SW480 (cell line): ENCODE results near the gene FCSK.

ENCODE experiments used
- DNase-seq: peaks from one replicate; pipeline ENCODE4 v3.0.0-alpha.2; 2016; ENCODE audit warnings: low spot score

The FCSK gene

GRCh38 chr16:70480127-70481105 is 26.0 kb downstream of the FCSK start:
- no peak for DNase-seq

- no peak for DNase-seq
Observed at GRCh38 chr16:70481929-70482536, 27.6 kb downstream of the FCSK start.

- no peak for DNase-seq
Observed at GRCh38 chr16:70482624-70483023, 28.2 kb downstream of the FCSK start.

GRCh38 chr16:70483426-70483825 is 29.0 kb downstream of the FCSK start:
- DNase-seq = no peak

GRCh38 chr16:70484867-70485266 is 30.5 kb downstream of the FCSK start:
- no peak for DNase-seq

DNA sequence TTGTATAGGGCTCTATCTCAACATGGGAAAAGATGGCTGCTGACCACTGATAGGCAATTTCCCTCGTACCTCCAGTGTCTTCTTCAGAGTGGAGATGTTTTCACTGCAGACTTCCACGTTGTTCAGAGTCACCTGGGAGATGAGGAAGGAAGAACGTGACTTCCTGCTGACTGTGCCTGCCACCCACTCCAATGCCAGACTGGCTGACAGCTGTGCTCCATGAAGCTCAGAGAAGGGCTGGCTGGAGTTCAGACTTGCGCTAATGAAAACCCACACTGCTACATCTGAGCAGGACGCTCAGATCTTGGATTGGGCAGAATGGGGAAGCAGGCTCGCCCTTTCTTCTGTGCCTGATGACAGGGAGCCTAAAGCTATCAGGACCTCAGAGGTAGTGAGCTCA is 35.9 kb downstream of the FCSK start:
- no peak for DNase-seq

DNA sequence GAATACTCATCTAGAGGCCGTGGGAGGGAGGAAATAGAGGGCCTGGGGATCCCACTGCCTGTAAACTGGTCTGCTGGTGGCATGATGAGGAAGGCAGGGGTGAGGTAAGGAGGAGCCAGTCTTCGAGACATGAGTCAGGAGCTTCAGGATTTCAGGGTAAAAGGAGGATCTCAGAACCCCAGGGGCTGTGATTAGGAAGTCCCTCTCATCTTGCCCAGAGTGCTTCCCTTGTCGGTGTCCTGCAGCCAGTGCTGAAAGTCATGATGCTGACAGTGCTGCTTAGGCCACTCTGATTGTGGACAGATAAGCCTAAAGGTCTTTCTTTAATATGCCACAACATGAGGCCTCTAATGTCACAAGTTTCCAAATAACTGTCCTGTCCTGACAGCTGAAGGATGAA is 39.4 kb downstream of the FCSK start:
- DNase-seq = no peak

GRCh38 chr16:70494202-70494770 is 39.9 kb downstream of the FCSK start:
- DNase-seq = no peak

DNA sequence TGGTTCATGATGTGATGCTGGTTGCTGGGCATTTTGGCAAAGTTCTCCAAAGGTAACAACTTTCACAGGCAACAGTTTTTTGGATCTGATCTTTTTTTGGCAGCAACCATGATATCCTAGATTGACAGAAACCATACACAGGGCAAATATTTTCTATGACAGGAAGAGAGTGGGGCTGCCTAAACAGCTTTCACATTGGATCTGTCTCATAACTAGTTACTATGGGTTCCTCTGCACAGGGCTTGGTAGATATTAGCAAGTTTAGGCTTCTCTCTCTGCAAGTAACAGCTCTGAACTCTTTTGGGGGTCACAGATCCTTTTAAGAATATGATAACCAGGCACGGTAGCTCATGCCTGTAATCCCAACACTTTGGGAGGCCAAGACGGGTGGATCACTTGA is 40.4 kb downstream of the FCSK start:
- no peak for DNase-seq

DNA sequence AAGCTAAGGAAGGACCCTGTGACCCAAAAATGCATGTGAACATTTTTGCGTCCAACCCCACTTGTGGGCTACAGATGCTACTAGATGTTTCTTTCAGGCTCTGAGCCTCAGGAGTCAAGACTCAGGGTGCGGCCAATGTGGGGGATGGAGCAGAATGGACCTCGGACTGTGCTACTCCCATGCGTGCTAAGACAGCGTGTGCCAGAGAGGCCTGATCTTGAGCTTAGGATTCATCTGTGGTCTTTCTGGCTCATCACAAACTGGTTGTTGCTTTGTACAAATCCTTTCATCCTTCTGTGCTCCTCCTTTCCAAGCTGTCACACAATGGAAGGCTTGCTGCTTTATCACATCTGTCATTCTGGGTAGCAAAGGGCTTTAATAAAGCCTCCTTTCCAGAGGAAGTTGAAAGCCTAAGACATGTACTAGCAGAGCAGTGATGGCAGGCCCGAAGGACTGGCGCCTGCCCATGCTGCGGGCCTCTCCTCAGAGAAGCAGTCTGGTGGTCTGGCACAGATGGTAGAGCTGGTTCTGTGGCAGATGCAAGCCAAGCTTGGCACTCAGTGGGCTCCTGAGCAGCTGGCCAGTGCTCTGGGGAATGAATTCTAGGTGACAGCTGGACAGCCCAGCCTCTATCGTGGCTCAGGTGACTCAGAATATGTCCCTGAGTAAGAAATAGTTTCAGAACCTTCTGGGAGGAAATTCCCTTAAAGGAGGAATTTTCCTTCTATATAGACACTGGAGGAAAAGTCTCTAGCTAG is 41.2 kb downstream of the FCSK start:
- DNase-seq = no peak

DNA sequence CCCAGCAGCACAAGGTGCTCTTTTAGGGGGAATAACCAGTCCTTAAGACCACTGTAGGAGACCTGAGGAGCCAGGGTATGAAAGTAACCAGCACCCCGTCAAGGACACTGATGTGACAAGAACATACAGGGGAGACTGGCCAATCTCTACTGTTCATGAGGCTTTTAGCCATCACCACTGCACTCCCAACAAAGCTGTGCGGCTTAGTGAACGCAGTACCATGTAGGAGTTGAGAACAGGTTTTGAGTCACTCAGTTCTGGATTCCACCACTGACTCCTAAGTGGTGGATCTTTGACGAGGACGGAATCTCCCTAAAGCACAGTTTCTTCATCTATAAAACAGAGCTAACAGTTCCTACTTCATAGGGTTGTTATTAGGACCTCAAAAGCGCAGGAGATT is 42.1 kb downstream of the FCSK start:
- no peak for DNase-seq

- no peak for DNase-seq
Observed at GRCh38 chr16:70508752-70509151, 54.4 kb downstream of the FCSK start.

GRCh38 chr16:70510216-70510615 is 55.8 kb downstream of the FCSK start:
- no peak for DNase-seq

DNA sequence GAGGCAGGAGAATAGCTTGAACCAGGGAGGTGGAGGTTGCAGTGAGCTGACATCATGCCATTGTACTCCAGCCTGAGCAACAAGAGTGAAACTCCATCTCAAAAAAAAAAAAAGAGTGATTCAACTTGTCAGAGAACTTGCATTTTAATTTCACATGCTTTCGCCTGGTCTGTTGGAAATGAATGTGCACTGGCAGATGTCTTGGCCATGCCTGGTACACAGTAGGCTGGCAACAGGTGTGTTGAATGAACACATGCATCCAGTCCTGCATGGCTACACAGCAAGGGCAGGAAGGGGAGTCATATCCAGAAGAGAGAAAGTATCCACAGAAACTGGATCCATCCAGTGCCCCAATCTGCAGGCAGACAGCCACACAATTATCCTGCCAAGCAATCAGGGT is 57.4 kb downstream of the FCSK start:
- no peak for DNase-seq

GRCh38 chr16:70512456-70512855 is 58.1 kb downstream of the FCSK start:
- DNase-seq = no peak

GRCh38 chr16:70520612-70521297 is 66.4 kb downstream of the FCSK start:
- DNase-seq = no peak

DNA sequence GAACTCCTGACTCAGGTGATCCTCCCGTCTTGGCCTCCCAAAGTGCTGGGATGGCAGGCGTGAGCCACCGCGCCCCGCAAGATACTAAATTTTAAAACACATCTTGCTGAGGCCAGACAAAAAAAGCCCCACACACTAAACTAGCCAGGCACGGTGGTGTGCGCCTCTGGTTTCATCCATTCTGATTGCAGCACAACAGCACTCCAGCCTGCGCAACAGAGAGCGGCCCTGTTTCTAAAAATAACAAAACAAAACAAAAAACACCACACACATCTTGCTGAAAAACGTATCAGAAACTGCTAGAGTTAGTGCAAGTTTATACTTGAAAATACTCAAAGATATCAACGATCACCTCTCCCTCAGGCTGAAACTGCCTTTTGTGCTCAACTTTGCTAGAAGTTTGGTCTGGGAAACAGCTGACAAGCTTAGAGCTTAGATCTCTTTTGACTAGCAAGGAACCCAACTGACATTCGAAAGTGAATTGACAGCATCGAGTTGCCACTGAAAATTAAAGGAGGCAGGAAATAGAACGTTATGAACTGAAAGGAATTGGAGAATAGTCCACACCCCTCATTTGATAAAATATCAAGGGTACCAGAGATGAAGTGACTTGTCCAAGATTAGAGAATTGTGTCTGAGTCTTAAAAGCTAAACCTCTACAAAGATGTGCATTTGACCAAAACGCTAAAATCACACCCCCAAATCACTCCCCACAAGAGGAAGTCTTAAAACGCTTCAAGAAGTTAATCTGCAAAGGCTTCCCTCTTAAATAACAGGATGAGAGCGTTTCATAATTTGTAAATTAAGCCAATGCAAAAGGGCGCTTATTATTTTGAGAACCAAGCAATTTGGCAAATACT is 68.1 kb downstream of the FCSK start:
- no peak for DNase-seq

DNA sequence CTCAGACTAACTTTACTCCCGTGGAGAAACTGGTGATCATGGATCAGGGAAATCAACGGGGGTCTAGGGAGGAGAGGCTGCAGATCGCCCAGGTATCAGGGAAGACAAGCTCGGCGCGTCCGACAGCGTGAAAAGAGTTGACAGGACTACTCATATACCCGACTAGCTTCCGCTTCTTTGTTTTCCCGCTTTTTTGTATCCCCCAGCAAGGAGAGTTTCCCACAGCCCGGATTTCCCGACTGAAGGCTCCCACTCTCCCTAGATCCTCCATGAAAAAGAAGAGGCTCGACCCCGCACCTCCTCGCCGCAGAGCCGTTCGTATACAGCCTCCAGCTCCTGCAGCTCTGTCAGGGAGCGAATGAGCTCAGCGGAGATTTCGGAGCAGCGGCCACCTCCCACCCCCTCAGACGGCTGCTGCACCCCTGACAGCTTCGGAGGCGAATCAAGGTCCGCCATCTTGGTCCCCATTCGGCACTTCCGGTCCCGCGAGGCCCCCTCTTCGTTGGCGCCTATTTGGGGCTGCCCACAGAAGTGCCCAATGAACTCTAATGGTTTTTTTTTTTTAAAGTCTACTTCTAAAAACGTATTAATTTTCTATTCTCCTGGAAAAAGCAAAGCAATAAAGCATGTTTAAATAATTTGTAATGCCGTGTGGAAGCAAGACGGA is 68.8 kb downstream of the FCSK start, which contains the start of gene COG4:
COG4 (minus strand) TSS at position 479 of the 667 bp plus-strand sequence; CDS start at position 468, 11 bp downstream.
- peak; percentile 80 for DNase-seq

GRCh38 chr16:70523743-70524398 is 69.5 kb downstream of the FCSK start, which contains the start of gene SF3B3:
Gene SF3B3 (plus strand): TSS chr16:70523816. CDS start chr16:70526657, 2,841 bp downstream.
- peak; percentile 69 for DNase-seq
